K562 treated with DMSO at 1 percent for 12 hours (cell line): ENCODE data around the gene TSSK1B. TPM values are rescaled to one million over a fixed set of nuclear protein-coding genes. Genes with fewer than 3 reads are reported as not detected.

Source experiments
- total RNA-seq: library from RNA; unstranded; fragments of 300-600 nt; gene quantifications from 2 replicates; pipeline ENCODE4 v1.2.3, GENCODE V29; 2022; ENCODE audit not compliant: insufficient read depth

TSSK1B gene, protein sequence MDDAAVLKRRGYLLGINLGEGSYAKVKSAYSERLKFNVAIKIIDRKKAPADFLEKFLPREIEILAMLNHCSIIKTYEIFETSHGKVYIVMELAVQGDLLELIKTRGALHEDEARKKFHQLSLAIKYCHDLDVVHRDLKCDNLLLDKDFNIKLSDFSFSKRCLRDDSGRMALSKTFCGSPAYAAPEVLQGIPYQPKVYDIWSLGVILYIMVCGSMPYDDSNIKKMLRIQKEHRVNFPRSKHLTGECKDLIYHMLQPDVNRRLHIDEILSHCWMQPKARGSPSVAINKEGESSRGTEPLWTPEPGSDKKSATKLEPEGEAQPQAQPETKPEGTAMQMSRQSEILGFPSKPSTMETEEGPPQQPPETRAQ
- total RNA-seq: not detected in 2 replicates

DNA sequence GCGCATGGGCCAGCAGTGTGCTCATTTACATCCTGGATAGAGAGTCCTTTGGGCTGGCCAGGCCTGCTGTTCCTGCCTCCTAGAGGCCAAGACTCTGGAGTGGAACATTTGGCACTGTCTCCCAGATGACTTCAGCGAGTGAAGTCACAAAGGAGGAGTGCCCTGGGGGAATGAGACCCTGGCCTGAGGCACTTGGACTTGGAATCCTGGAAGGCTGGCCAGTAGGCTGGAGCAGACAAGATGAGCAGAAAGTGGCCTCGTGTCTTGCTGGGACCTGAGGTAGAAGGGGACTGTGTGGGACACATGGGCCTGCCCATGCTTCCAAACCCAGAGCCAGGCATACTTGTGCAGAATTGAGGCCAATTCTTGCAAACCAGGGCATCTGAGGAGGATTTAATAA is at the start of gene TSSK1B:
Gene TSSK1B (minus strand): TSS at position 101 of the 400 bp plus-strand sequence. CDS start 150 bp downstream, outside the sequence.

Other genes with a start within 250 kb of the TSSK1B start
- 0.15 TPM in 1 of 2 replicates, not detected in the other for gene MCC, start 53.5 kb upstream of the TSSK1B start, total RNA-seq
- gene YTHDC2, start 78.7 kb upstream of the TSSK1B start, total RNA-seq: 3.3 and 13.7 TPM in 2 replicates